Gastrocnemius medialis (tissue), 4 donors: ENCODE data around the gene ATG12. TPM values are rescaled to one million over a fixed set of nuclear protein-coding genes. Genes with fewer than 3 reads are reported as not detected.
"Not testable (repeated sequence)": the region's sequence is repeated elsewhere in the genome, so short reads cannot be mapped to it uniquely, and the experiment has no call there.

Experiments
- ATAC-seq, 2 donors: fragments of 150-250 bp; one replicate each; pipeline ENCODE4 v1.9.1; 2016
- DNase-seq, 2 donors: peaks; one replicate each; pipeline ENCODE4 v3.0.0-alpha.2; 2019
- H3K27ac ChIP-seq, 4 donors: fragments of 200-600 bp; sonication (generic); 1 replicate in 1 of 4; 2 replicates in 3 of 4; pipeline ENCODE4 v1.5.1; 2016 to 2018; ENCODE audit warnings: mild to moderate bottlenecking in 2 of 4, moderate library complexity in 1 of 4
- H3K27me3 ChIP-seq, 3 donors: fragments of 200-600 bp; sonication (generic) in 2 of 3; 1 replicate in 1 of 3; 2 replicates in 2 of 3; pipeline versions ENCODE4 v1.5.1 to v1.6.0; 2016 to 2019; ENCODE audit warnings: mild to moderate bottlenecking in 1 of 3, moderate library complexity in 1 of 3
- H3K36me3 ChIP-seq, 2 donors: fragments of 200-600 bp; sonication (generic) in 1 of 2; one replicate each; pipeline ENCODE4 v1.5.1; 2017 to 2018
- H3K4me1 ChIP-seq, 2 donors: fragments of 200-600 bp; sonication (generic) in 1 of 2; one replicate each; pipeline ENCODE4 v1.5.1; 2016 to 2017; ENCODE audit warnings: mild to moderate bottlenecking in 2 of 2
- H3K4me3 ChIP-seq, 4 donors: fragments of 200-600 bp; sonication (generic) in 3 of 4; 1 replicate in 1 of 4; 2 replicates in 3 of 4; pipeline ENCODE4 v1.5.1; 2016 to 2019; ENCODE audit warnings: mild to moderate bottlenecking in 2 of 4
- H3K9me3 ChIP-seq, 3 donors: fragments of 200-600 bp; sonication (generic) in 2 of 3; 1 replicate in 1 of 3; 2 replicates in 2 of 3; pipeline ENCODE4 v1.5.1; 2016 to 2019
- POLR2A ChIP-seq, 2 donors: fragments of 450-650 bp; IDR thresholded peaks; one replicate each; pipeline ENCODE4 v1.6.1; 2017; ENCODE audit warnings: antibody characterized with exemption in 2 of 2, mild to moderate bottlenecking in 2 of 2, moderate library complexity in 2 of 2
- in situ Hi-C, 4 donors: fragments of 200-750 bp; cut with MboI; loops; one replicate each; pipeline versions ENCODE4 v1.15.0 to v1.8.0; 2017; ENCODE audit warnings: low sequenced_read_pairs in 4 of 4
- intact Hi-C: fragments of 100-400 bp; cut with DNase I; formaldehyde crosslinking; loops from one replicate; pipeline ENCODE4 v1.15.1; 2023; ENCODE audit warnings: low total_unique reads
- total RNA-seq, 4 donors: library from RNA; depleted of rRNA; stranded (reverse); fragments of >200 nt; gene quantifications; one replicate each; pipeline versions ENCODE4 v1.1.0 to v1.2.3, GENCODE V29; 2016
- TF ChIP-seq, protein P1 (sequence below), 5 experiments: fragments of 450-650 bp in 3 of 5; fragments of 200-600 bp in 2 of 5; sonication (generic) in 2 of 5; IDR thresholded peaks in 4 of 5; conservative IDR thresholded peaks in 1 of 5; 1 replicate in 4 of 5; 2 replicates in 1 of 5; pipeline ENCODE4 v1.5.1; 2016 to 2019; ENCODE audit warnings: antibody characterized with exemption in 5 of 5, mild to moderate bottlenecking in 3 of 5, moderate library complexity in 3 of 5

The ATG12 gene
- total RNA-seq, 4 donors from 2014 or later: 10.3 to 35.1 (median 23.6) TPM

- intact Hi-C loops (no loop called here), in situ Hi-C loops (no loop called here)
- H3K9me3 ChIP-seq: no peaks in the 10 kb centered on the region
- H3K4me3 ChIP-seq: no peak overlapping the region
- peaks cover 14 to 18% (median 17%) of the 10 kb centered on the region in 3 donors for H3K27me3 ChIP-seq
- H3K36me3 ChIP-seq: no peaks in the 10 kb centered on the region
- DNase-seq (no peak), ATAC-seq (no peak)
- no peak overlapping the region for H3K27ac ChIP-seq
- no peaks in the 10 kb centered on the region for H3K4me1 ChIP-seq
- TF ChIP-seq, protein P1, sequence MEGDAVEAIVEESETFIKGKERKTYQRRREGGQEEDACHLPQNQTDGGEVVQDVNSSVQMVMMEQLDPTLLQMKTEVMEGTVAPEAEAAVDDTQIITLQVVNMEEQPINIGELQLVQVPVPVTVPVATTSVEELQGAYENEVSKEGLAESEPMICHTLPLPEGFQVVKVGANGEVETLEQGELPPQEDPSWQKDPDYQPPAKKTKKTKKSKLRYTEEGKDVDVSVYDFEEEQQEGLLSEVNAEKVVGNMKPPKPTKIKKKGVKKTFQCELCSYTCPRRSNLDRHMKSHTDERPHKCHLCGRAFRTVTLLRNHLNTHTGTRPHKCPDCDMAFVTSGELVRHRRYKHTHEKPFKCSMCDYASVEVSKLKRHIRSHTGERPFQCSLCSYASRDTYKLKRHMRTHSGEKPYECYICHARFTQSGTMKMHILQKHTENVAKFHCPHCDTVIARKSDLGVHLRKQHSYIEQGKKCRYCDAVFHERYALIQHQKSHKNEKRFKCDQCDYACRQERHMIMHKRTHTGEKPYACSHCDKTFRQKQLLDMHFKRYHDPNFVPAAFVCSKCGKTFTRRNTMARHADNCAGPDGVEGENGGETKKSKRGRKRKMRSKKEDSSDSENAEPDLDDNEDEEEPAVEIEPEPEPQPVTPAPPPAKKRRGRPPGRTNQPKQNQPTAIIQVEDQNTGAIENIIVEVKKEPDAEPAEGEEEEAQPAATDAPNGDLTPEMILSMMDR (IDR thresholded peaks at IDR 0.05 in 4 of 5, conservative IDR thresholded peaks at IDR 0.05 in 1 of 5): no peak
- no peak for TF ChIP-seq POLR2A (IDR thresholded peaks at IDR 0.05)
Measured at GRCh38 chr5:115809946-115810345, 31.4 kb downstream of the ATG12 start.

DNA sequence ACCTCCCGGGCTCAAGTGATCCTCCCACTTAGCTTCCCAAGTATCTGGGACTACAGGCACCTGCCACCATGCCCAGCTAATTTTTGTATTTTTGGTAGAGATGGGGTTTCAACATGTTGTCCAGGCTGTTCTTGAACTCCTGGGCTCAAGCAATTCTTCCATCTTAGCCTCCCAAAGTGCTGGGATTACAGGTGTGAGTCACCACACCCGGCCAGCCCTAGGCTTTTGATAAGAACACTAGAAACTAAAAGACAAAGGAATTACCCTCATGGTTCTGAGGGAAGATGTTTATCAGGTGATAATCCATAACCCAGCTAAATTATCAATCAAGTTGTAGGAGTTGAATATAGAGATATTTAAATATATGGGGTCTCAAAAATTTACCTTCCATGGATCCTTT is 33.3 kb downstream of the ATG12 start:
- in situ Hi-C loops, H3K4me3 ChIP-seq, intact Hi-C loops, ATAC-seq, H3K27ac ChIP-seq, H3K9me3 ChIP-seq, H3K36me3 ChIP-seq, H3K27me3 ChIP-seq, DNase-seq, H3K4me1 ChIP-seq: not testable (repeated sequence)

- H3K27me3 ChIP-seq: no peaks in the 10 kb centered on the region
- intact Hi-C loops (no loop called here), in situ Hi-C loops (no loop called here)
- H3K27ac ChIP-seq: no peak overlapping the region
- H3K9me3 ChIP-seq: no peaks in the 10 kb centered on the region
- no peak for ATAC-seq
- H3K4me3 ChIP-seq: no peak overlapping the region
- DNase-seq: no peak
- H3K36me3 ChIP-seq: no peaks in the 10 kb centered on the region
- TF ChIP-seq, protein P1 (IDR thresholded peaks at IDR 0.05 in 4 of 5, conservative IDR thresholded peaks at IDR 0.05 in 1 of 5): no peak
- TF ChIP-seq POLR2A (IDR thresholded peaks at IDR 0.05): no peak
- no peaks in the 10 kb centered on the region for H3K4me1 ChIP-seq
Measured at GRCh38 chr5:115807654-115808052, 33.7 kb downstream of the ATG12 start.

DNA sequence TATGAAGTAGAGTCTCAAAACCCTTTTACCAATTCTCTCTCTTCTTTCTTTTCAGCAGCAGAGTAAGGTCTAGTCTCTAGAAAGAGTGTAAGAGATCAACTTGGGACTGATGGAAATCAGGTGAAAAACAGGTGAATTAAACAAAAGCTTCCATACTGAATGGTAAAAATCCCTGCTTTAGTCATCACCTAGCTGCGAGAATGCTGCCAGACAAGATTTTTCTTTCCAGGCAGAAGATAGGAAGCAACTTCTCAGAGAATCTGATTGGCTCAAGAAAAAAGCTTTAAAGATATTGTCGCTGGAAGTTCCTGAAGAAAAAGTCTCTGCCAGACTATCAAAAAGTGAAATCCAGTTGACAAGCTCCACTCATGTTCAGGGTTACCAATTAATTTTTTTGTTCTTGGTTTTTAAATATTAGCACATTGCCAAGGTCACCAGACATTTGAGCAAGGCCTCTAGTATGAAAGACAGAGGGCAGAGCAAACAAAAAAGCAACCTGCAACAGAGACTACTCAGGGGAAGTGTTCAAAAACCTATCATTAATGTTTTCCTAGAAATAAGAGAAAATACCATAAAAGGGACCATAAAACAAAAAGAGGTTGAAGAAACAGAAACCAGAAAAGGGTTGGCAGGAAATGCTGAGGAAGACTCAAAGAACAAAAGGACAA is 34.2 kb downstream of the ATG12 start:
- Histone ChIP-seq H3K4me1 (no peaks in the 10 kb centered on the region), H3K36me3 (no peaks in the 10 kb centered on the region), H3K27me3 (no peaks in the 10 kb centered on the region), H3K4me3 (no peak overlapping the region), H3K27ac (no peak overlapping the region), H3K9me3 (no peaks in the 10 kb centered on the region)
- intact Hi-C loops: no loop called here
- no peak for DNase-seq
- no peak for ATAC-seq
- in situ Hi-C loops: no loop called here
- TF ChIP-seq, protein P1 (IDR thresholded peaks at IDR 0.05 in 4 of 5, conservative IDR thresholded peaks at IDR 0.05 in 1 of 5): no peak
- no peak for TF ChIP-seq POLR2A (IDR thresholded peaks at IDR 0.05)

- H3K27ac ChIP-seq: no peak overlapping the region
- DNase-seq (no peak), ATAC-seq (no peak)
- no peaks in the 10 kb centered on the region for H3K4me1 ChIP-seq
- no peaks in the 10 kb centered on the region for H3K36me3 ChIP-seq
- TF ChIP-seq, protein P1 (IDR thresholded peaks at IDR 0.05 in 4 of 5, conservative IDR thresholded peaks at IDR 0.05 in 1 of 5): no peak
- TF ChIP-seq POLR2A (IDR thresholded peaks at IDR 0.05): no peak
- H3K9me3 ChIP-seq: no peaks in the 10 kb centered on the region
- no peak overlapping the region for H3K4me3 ChIP-seq
- no peaks in the 10 kb centered on the region for H3K27me3 ChIP-seq
- intact Hi-C loops: no loop called here
- in situ Hi-C loops: no loop called here
Measured at GRCh38 chr5:115801984-115802383, 39.4 kb downstream of the ATG12 start.
